ENCODE data around the gene WDR45B.

GRCh38 chr17:82687375-82687861, 39.2 kb upstream of the WDR45B start:
- TF ChIP-seq GATA2 (IDR thresholded peaks at IDR 0.05; ENCODE audit: low read depth, low read length), result no peak
- TF ChIP-seq GATA3 (IDR thresholded peaks at IDR 0.05; ENCODE audit: low read depth, low read length), result no peak
